GM18870 (cell line): ENCODE data around the gene C1orf216.
"Not testable (repeated sequence)": the region's sequence is repeated elsewhere in the genome, so short reads cannot be mapped to it uniquely, and the experiment has no call there.

Experiments
- ATAC-seq: cut with Tn5 transposase; IDR thresholded peaks from one replicate; pipeline ENCODE4 v1.9.1; 2021; ENCODE audit warnings: moderate library complexity; ENCODE audit not compliant: unreplicated experiment

C1orf216 gene

GRCh38 chr1:35718492-35719336 is at the start of gene C1orf216:
Gene C1orf216 (minus strand): TSS chr1:35718884. CDS start chr1:35716321, 2,563 bp downstream.
- ATAC-seq, result no peak

GRCh38 chr1:35764283-35764682 is 45.6 kb upstream of the C1orf216 start:
- ATAC-seq, result no peak

GRCh38 chr1:35763201-35763600 is 44.5 kb upstream of the C1orf216 start:
- no peak for ATAC-seq

- ATAC-seq, result no peak
These were observed 43.5 kb upstream of the C1orf216 start for GRCh38 chr1:35762141-35762540.

GRCh38 chr1:35756064-35756463 is 37.4 kb upstream of the C1orf216 start:
- no peak for ATAC-seq

- ATAC-seq, result no peak
These were observed 35.1 kb upstream of the C1orf216 start for GRCh38 chr1:35753626-35754260.

- no peak for ATAC-seq
These were observed 29.6 kb upstream of the C1orf216 start for GRCh38 chr1:35748326-35748725.

GRCh38 chr1:35745124-35745730 is 26.5 kb upstream of the C1orf216 start:
- ATAC-seq, result no peak

GRCh38 chr1:35737120-35737519 is 18.4 kb upstream of the C1orf216 start:
- no peak for ATAC-seq

- no peak for ATAC-seq
These were observed 8.9 kb upstream of the C1orf216 start for GRCh38 chr1:35727434-35728040.

- no peak for ATAC-seq
These were observed 8.1 kb upstream of the C1orf216 start for GRCh38 chr1:35726450-35727433.

GRCh38 chr1:35725596-35725995 is 6.9 kb upstream of the C1orf216 start:
- no peak for ATAC-seq

- no peak for ATAC-seq
These were observed 690 bp downstream of the C1orf216 start for GRCh38 chr1:35717911-35718476.

- ATAC-seq, result no peak
These were observed 3.1 kb downstream of the C1orf216 start for GRCh38 chr1:35715568-35716002.

- ATAC-seq, result no peak
These were observed 3.6 kb downstream of the C1orf216 start for GRCh38 chr1:35714921-35715567.

GRCh38 chr1:35711098-35711497 is 7.6 kb downstream of the C1orf216 start:
- ATAC-seq, result not testable (repeated sequence)

GRCh38 chr1:35708952-35709351 is 9.7 kb downstream of the C1orf216 start:
- ATAC-seq, result no peak

- ATAC-seq, result no peak
These were observed 10.2 kb downstream of the C1orf216 start for GRCh38 chr1:35708441-35708921.
